T-cell (primary cell): Measurements from ENCODE around the gene HHAT. TPM values are rescaled to one million over a fixed set of nuclear protein-coding genes. Genes with fewer than 3 reads are reported as not detected.

ENCODE experiments used
- ATAC-seq, 4 experiments: fragments of 200-7000 bp in 3 of 4; fragments of 150-1000 bp in 1 of 4; cut with Tn5 transposase; replicated peaks in 1 of 4; 1 replicate in 3 of 4; 2 replicates in 1 of 4; pipeline ENCODE4 v1.10.0; 2021; ENCODE audit warnings: moderate library complexity in 3 of 4, mild to moderate bottlenecking in 2 of 4, moderate number of reproducible peaks in 1 of 4
- CTCF ChIA-PET, 2 donors: fragments of 300-600 bp; sonication (Branson Sonifier 250); formaldehyde crosslinking; loops; one replicate each; lab custom pipeline; 2022; ENCODE audit warnings: antibody characterized with exemption in 2 of 2; lab: Charles Lee
- POLR2A ChIA-PET, 2 donors: fragments of 300-600 bp; sonication (Branson Sonifier 250); formaldehyde crosslinking; loops; one replicate each; lab custom pipeline; 2022; ENCODE audit warnings: antibody characterized with exemption in 2 of 2; lab: Charles Lee
- DNase-seq, 35 experiments: peaks; one replicate each; pipeline versions ENCODE4 v3.0.0 to v3.0.0-alpha.2; 2013 to 2023
- H3K27ac ChIP-seq: one replicate; pipeline ENCODE4 v1.5.1; 2013; ENCODE audit warnings: low read length
- H3K27me3 ChIP-seq, 2 experiments: replicated peaks in 1 of 2; 1 replicate in 1 of 2; 2 replicates in 1 of 2; pipeline versions ENCODE4 v1.6.1 to v1.7.0; 2013; ENCODE audit warnings: low read length in 1 of 2, mixed read lengths in 1 of 2; ENCODE audit not compliant: control insufficient read depth in 2 of 2, insufficient read depth in 2 of 2; ENCODE audit errors: extremely low read depth in 1 of 2
- H3K36me3 ChIP-seq, 2 donors: 1 replicate in 1 of 2; 2 replicates in 1 of 2; pipeline versions ENCODE4 v1.6.1 to v1.7.0; 2013; ENCODE audit warnings: low read length in 1 of 2; ENCODE audit not compliant: control insufficient read depth in 2 of 2, insufficient read depth in 1 of 2; ENCODE audit errors: extremely low read depth in 1 of 2
- H3K4me1 ChIP-seq, 2 experiments: 1 replicate in 1 of 2; 2 replicates in 1 of 2; pipeline versions ENCODE4 v1.6.1 to v1.7.0; 2013; ENCODE audit warnings: low read length in 2 of 2, mixed read lengths in 1 of 2; ENCODE audit not compliant: insufficient read depth in 2 of 2, control insufficient read depth in 1 of 2; ENCODE audit errors: extremely low read depth in 1 of 2
- H3K4me3 ChIP-seq, 2 donors: 1 replicate in 1 of 2; 2 replicates in 1 of 2; pipeline versions ENCODE4 v1.5.1 to v1.7.0; 2013; ENCODE audit warnings: mild to moderate bottlenecking in 2 of 2, low read length in 1 of 2, moderate library complexity in 1 of 2; ENCODE audit not compliant: control insufficient read depth in 1 of 2; ENCODE audit errors: extremely low read depth in 1 of 2
- H3K9me3 ChIP-seq: 2 replicates; pipeline ENCODE4 v1.7.0; 2013
- H3K27ac Mint-ChIP-seq, 2 donors: one replicate each; pipeline ENCODE4 v1.8.0; 2020 to 2021; ENCODE audit warnings: mild to moderate bottlenecking in 2 of 2, mixed read lengths in 2 of 2
- H3K27me3 Mint-ChIP-seq, 2 donors: one replicate each; pipeline ENCODE4 v1.8.0; 2021 to 2022; ENCODE audit warnings: mixed read lengths in 2 of 2
- H3K36me3 Mint-ChIP-seq: one replicate; pipeline ENCODE4 v1.8.0; 2021; ENCODE audit warnings: mixed read lengths
- H3K4me1 Mint-ChIP-seq, 3 donors: one replicate each; pipeline ENCODE4 v1.8.0; 2020 to 2022; ENCODE audit warnings: mixed read lengths in 3 of 3, mild to moderate bottlenecking in 1 of 3
- H3K4me3 Mint-ChIP-seq, 3 donors: one replicate each; pipeline ENCODE4 v1.8.0; 2020 to 2022; ENCODE audit warnings: mild to moderate bottlenecking in 3 of 3, mixed read lengths in 3 of 3, moderate library complexity in 3 of 3
- H3K9me3 Mint-ChIP-seq, 3 donors: one replicate each; pipeline ENCODE4 v1.8.0; 2020 to 2022; ENCODE audit warnings: mixed read lengths in 3 of 3
- WGBS: methylation state at CpG from one replicate; pipeline ENCODE4 v1.1.5; 2013; ENCODE audit warnings: missing lambda C conversion rate; ENCODE audit not compliant: insufficient coverage; 5-methylcytosine and 5-hydroxymethylcytosine counted together
- total RNA-seq, 35 experiments: library from RNA in 6 of 35; stranded (reverse) in 6 of 35; fragments of 120-200 nt in 1 of 35; gene quantifications; one replicate each; pipeline versions ENCODE4 v1.2.1 to v1.2.4 and lab custom pipeline; 2013 to 2026

HHAT gene
- total RNA-seq, 5 donors from 2014 or later (not counting 1 experiment from before 2014, with no cell fraction given): 2.2 to 7.9 (median 4.1) TPM

- Mint-ChIP-seq H3K27ac (no peak overlapping the region), H3K27me3 (no peaks in the 10 kb centered on the region), H3K4me3 (no peak overlapping the region), H3K9me3 (no peaks in the 10 kb centered on the region), H3K36me3 (peaks cover 13% of the 10 kb centered on the region), H3K4me1 (no peaks in the 10 kb centered on the region)
- 94% methylated on average over 4 of the region's 7 CpGs for WGBS
- no peaks in the 10 kb centered on the region for H3K27me3 ChIP-seq
- H3K36me3 ChIP-seq: no peaks in the 10 kb centered on the region
- ATAC-seq: no peak
- no peak for DNase-seq
- no peaks in the 10 kb centered on the region for H3K4me1 ChIP-seq
- H3K4me3 ChIP-seq: no peak overlapping the region
- H3K9me3 ChIP-seq: no peaks in the 10 kb centered on the region
- POLR2A ChIA-PET: no interaction called here
- H3K27ac ChIP-seq: no peak overlapping the region
- CTCF ChIA-PET: no interaction called here
Measured at GRCh38 chr1:210681158-210681557, 352.5 kb downstream of the HHAT start.

DNA sequence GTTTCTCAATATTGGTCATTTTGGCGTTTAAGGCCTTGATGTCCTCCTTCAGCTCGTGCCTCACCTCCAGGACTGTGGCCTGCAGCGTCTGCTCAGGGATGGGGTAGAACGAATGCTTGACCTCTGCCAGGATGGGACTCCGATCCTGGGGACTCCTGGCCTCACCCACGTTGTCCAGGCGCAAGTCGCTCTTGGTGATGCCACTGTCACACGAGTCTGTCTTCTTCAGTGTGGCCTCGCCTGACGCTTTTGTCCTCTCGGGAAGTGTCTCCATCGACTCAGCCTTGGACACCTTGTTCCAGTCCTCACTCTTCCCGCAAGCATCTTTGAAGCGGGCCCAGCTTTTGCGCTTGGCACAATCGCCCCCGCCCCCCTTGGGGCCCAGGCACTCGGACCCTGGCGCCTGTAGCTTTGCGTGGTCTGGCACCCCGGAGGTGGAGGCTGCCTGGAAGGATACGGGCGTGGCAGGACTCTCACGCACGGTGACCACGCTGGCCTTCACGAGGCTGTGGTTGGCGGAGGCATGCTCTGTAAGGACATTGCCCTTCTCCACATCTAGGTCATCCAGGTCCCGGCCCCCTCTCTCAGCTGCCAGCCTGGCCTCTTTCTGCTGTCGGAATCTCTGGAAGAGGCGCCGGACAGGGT, 354.8 kb downstream of the HHAT start:
- CTCF ChIA-PET: no interaction called here
- no peaks in the 10 kb centered on the region for H3K4me1 ChIP-seq
- no peaks in the 10 kb centered on the region for H3K27me3 ChIP-seq
- no peak overlapping the region for H3K27ac ChIP-seq
- no peaks in the 10 kb centered on the region for H3K36me3 ChIP-seq
- Mint-ChIP-seq H3K4me3 (no peak overlapping the region), H3K27me3 (no peaks in the 10 kb centered on the region), H3K4me1 (no peaks in the 10 kb centered on the region), H3K27ac (no peak overlapping the region), H3K36me3 (peaks cover 9% of the 10 kb centered on the region), H3K9me3 (no peaks in the 10 kb centered on the region)
- ATAC-seq (no peak), DNase-seq (no peak)
- no peaks in the 10 kb centered on the region for H3K9me3 ChIP-seq
- 92% methylated on average over 33 of the region's 33 CpGs for WGBS
- H3K4me3 ChIP-seq: no peak overlapping the region
- POLR2A ChIA-PET: no interaction called here

DNA sequence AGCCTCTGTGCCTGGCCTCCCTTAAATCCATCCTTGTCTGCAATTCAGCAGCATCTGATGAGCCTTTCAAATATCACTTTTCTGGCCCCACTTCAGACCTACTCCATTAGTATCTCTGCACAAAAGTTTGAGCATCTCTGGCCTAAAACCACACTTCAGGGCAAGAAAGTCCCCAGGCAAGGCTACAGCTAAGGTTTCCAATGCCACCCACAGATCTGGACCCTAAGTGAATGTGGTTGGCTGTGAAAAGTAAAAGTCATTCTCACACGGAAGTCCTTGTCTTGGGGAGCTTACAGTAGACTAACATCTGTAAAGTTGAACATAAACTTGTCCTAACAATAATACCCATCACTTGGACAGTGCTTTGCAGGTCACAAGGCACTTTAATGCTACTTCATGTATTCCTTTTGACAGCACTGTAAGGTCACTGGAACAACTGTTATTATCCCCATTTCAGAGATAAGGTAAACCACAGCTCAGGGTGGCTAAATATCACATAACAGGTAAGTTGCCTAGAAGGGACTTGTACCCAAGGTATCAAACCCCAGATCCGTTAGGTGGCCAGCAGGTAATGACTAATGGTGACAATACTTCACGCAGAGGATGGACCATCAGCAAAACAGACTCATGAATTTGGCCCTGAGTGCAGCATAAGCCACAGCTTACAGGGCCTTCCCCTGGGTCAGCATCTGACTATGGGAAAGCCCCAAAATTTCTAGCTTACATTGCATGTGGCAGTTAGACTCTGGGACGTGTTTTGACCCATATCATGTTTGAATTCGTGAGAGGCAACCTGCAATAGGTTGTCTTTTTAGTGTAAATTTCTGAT, 356.0 kb downstream of the HHAT start:
- H3K27me3 ChIP-seq: no peaks in the 10 kb centered on the region
- H3K4me1 ChIP-seq: no peaks in the 10 kb centered on the region
- H3K4me3 Mint-ChIP-seq: no peak overlapping the region
- DNase-seq (no peak), ATAC-seq (no peak)
- no peaks in the 10 kb centered on the region for H3K27me3 Mint-ChIP-seq
- H3K9me3 ChIP-seq: no peaks in the 10 kb centered on the region
- WGBS: 47% methylated on average over 4 of the region's 5 CpGs
- no peak overlapping the region for H3K27ac ChIP-seq
- ChIA-PET POLR2A (no interaction called here), CTCF (no interaction called here)
- H3K4me3 ChIP-seq: no peak overlapping the region
- H3K9me3 Mint-ChIP-seq: no peaks in the 10 kb centered on the region
- no peaks in the 10 kb centered on the region for H3K36me3 ChIP-seq
- H3K36me3 Mint-ChIP-seq: peaks cover 6% of the 10 kb centered on the region
- no peaks in the 10 kb centered on the region for H3K4me1 Mint-ChIP-seq
- no peak overlapping the region for H3K27ac Mint-ChIP-seq

DNA sequence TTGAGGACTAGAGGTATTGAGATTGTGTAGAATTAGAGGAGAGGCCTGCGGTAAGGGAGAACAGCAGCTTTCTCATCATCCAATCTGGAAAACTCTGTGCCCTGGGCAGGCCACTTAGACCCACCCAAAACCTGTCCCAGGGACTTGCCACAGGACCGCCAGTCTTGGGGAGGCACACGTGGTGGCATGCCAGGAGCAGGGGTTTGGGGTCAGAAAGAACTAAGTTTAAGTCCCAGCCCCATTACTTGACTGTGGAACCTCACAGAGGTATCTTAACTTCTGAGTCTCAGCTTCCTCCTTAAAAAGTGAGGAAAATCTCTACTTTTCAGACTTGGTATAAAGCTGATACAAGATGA, 356.6 kb downstream of the HHAT start:
- CTCF ChIA-PET: no interaction called here
- H3K9me3 Mint-ChIP-seq: no peaks in the 10 kb centered on the region
- DNase-seq (no peak), ATAC-seq (no peak)
- no CpG with 5 or more reads among the region's 3 CpGs for WGBS
- no peak overlapping the region for H3K27ac Mint-ChIP-seq
- no peaks in the 10 kb centered on the region for H3K9me3 ChIP-seq
- no peaks in the 10 kb centered on the region for H3K36me3 ChIP-seq
- no peak overlapping the region for H3K4me3 ChIP-seq
- no peaks in the 10 kb centered on the region for H3K4me1 Mint-ChIP-seq
- no peak overlapping the region for H3K27ac ChIP-seq
- H3K4me3 Mint-ChIP-seq: no peak overlapping the region
- H3K36me3 Mint-ChIP-seq: peaks cover 3% of the 10 kb centered on the region
- no peaks in the 10 kb centered on the region for H3K4me1 ChIP-seq
- H3K27me3 ChIP-seq: no peaks in the 10 kb centered on the region
- POLR2A ChIA-PET: no interaction called here
- H3K27me3 Mint-ChIP-seq: no peaks in the 10 kb centered on the region

DNA sequence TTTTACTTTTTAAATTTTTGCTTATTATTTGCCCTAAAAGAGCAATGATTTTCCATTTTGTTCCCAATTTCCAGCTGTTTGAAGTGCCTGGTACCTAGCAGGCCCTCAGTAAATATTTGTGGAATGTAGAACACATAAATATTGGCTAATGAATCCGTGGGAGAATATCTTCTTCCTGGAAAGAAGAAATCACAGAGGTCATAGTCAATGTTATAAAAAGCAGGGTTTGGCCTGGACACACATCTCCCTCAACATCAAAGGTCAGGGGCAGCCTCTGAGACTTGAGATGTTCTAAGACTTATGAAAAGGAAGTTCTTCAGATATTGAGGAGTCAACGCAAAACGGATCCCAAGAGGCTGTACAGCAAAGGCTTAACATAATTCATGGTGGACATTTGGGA, 358.1 kb downstream of the HHAT start:
- peaks cover 3% of the 10 kb centered on the region for H3K36me3 Mint-ChIP-seq
- no peaks in the 10 kb centered on the region for H3K27me3 Mint-ChIP-seq
- no peaks in the 10 kb centered on the region for H3K4me1 ChIP-seq
- H3K27ac ChIP-seq: no peak overlapping the region
- ATAC-seq (no peak), DNase-seq (no peak)
- no peaks in the 10 kb centered on the region for H3K9me3 ChIP-seq
- CTCF ChIA-PET: no interaction called here
- no peaks in the 10 kb centered on the region for H3K27me3 ChIP-seq
- no peaks in the 10 kb centered on the region for H3K36me3 ChIP-seq
- WGBS: 68% methylated on average over 2 of the region's 3 CpGs
- POLR2A ChIA-PET: no interaction called here
- no peaks in the 10 kb centered on the region for H3K9me3 Mint-ChIP-seq
- no peak overlapping the region for H3K4me3 ChIP-seq
- no peak overlapping the region for H3K4me3 Mint-ChIP-seq
- peaks cover 0 to 3% (median 0%) of the 10 kb centered on the region in 3 donors for H3K4me1 Mint-ChIP-seq
- no peak overlapping the region for H3K27ac Mint-ChIP-seq

DNA sequence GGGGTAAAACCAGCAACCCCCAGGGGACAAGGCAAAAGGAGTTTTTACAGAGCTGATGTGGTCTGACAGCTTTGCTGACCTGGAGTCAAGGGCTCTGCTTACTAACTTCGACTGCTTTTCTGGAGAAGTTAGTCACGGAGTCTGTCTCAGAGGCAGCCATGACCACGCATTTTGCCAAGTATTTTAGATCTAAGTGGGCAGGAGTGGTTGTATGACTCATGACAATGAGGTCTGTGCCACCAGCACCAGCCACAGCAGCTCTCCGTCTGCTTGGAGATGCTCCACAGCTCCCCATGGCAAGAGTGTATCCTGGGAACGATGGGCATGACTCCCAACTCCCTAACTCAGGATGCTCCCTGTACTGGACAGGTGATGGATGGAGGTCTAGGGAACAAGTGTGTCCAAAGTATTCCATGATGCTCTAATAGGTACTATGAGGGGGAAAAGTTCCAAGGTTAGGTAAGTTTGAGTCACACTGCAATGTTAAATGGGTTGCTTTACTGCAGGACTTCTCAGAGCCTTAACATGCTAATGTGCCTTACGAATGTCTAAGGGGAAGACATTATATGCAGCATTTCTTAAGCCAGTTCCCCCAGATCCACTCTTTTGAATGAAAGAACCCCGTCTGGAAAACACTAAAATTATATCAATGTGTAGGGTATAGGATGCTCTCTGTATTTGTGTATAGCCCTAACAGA, 359.0 kb downstream of the HHAT start:
- WGBS: 73% methylated on average over 4 of the region's 7 CpGs
- Histone ChIP-seq H3K27me3 (no peaks in the 10 kb centered on the region), H3K4me3 (no peak overlapping the region), H3K4me1 (no peaks in the 10 kb centered on the region), H3K36me3 (no peaks in the 10 kb centered on the region), H3K27ac (no peak overlapping the region), H3K9me3 (no peaks in the 10 kb centered on the region)
- Mint-ChIP-seq H3K36me3 (peaks cover 3% of the 10 kb centered on the region), H3K4me1 (peaks cover 4 to 12% (median 6%) of the 10 kb centered on the region in 3 donors), H3K9me3 (no peaks in the 10 kb centered on the region), H3K4me3 (no peak overlapping the region), H3K27me3 (no peaks in the 10 kb centered on the region), H3K27ac (no peak overlapping the region)
- CTCF ChIA-PET: no interaction called here
- ATAC-seq: no peak
- no peak for DNase-seq
- POLR2A ChIA-PET: no interaction called here
